NOMO-1 treated with dmso at 0.1 percent for 144 hours (cell line): ENCODE data around the gene PSD.

ENCODE experiments used
- DNase-seq: peaks from one replicate; lab custom pipeline; 2025; ENCODE audit not compliant: unreplicated experiment; lab: John Stamatoyannopoulos, UW

PSD gene

DNA sequence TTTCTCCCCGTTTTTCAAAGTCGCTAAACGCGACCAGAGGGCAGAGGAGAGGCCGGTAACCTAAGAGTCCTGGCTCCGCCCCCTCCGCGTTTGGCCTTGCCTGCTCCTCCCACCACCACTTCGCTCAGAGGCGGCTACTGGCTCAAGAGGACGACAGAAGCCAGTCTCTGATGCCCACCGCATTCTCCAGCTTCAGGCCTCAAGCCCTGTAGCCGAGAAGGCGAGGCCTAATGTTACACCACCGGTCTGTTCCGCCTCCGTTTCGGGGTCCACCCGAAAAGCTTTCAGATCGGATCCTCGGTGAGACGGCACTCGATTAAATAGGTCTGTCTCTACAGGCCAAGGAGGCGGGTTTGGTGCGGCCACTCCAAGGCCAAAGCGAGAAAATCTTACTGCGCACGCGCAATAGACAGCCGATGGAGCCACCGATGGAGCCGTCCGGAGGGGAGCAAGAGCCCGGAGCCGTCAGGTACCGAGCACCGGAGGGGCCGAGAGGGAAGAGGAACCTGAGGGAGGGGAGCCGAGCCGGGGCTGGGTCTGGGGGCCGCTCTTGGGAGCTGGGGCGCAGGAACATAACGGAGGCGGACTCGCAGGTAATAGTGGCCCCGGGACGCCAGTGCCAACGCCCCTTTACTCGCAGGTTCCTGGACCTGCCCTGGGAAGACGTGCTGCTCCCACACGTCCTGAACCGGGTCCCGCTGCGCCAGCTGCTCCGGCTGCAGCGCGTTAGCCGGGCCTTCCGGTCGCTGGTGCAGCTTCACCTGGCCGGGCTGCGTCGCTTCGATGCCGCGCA is 2.3 kb upstream of the PSD start, which contains the start of gene FBXL15:
Gene FBXL15, plus strand, starts transcription at position 123 of the 793 bp plus-strand sequence. Its CDS starts 294 bp downstream, at position 417.
- DNase-seq: peak; percentile 94

DNA sequence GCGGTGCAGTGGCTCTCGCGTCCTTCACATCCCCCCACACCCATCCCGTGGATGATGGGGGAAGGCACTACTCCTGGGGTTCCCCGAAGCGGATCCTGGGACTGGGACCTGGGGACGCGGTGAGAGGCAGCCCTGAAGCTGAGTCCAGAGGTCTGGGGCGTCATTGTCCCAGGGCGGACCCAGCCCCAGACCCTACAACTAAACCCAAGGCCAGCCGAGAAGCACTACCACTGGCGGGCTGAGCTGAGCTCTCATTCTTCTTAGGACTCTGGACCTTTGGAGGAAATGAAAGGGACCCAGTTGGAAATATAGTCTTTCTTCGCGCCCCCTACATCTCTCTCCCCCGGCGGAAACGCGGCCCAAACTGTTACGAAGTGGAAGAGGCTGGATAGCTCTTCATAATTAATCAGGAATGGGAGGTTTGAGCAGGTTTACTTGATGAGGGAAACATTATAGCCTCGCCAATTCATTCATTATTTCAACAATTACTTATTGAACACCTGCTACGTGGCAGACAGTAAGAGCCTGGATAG is 1.7 kb upstream of the PSD start:
- no peak for DNase-seq

GRCh38 chr10:102419269-102420180 is 940 bp upstream of the PSD start:
- no peak for DNase-seq

DNA sequence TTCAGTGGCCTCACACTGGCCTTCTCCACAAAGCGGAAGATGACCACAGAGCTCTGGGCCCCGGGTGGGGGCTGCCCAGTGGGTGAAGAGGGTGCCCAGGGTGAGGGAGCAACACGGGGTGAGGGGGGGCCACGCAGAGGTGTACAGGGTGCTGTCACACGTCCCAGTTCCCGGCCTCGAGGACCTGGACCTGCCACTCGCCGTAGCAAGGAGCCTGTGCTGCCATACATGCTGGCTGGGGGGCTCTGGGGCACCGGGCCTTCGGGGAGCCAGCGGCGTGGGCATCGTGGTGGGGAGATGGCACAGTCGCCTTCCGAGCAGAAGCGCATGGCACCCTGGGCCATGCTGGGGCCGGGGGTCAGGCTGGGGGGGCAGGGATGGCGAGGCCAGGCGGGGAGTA is 1.9 kb downstream of the PSD start:
- no peak for DNase-seq

GRCh38 chr10:102416283-102416682 is 2.3 kb downstream of the PSD start:
- no peak for DNase-seq

DNA sequence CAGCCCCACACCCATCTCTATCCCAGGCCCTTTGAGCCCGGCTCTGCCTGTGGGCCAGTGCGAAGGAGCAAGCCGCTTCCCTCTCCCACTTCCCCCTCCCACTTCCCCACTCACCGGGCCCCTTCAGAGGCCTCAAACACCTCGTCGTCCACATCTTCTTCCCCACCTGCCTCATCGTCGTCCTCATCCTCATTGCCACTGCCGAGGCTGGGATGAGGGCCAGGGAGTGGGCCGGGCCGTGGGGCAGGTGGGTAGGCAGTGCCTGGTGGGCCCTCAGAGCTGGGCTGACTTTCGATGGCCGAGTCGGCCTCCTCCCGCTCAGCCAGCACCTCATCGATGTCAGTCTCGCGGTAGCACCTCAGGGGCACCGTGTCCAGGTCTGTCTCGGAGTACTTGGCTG is 3.8 kb downstream of the PSD start:
- DNase-seq: no peak

- DNase-seq: no peak
Observed at GRCh38 chr10:102413806-102414561, 4.6 kb downstream of the PSD start.

- DNase-seq: no peak
Observed at GRCh38 chr10:102413053-102413705, 5.4 kb downstream of the PSD start.

GRCh38 chr10:102412293-102412692 is 6.3 kb downstream of the PSD start:
- no peak for DNase-seq

- DNase-seq: no peak
Observed at GRCh38 chr10:102411341-102412255, 7.0 kb downstream of the PSD start.

- DNase-seq: no peak
Observed at GRCh38 chr10:102410429-102411073, 8.0 kb downstream of the PSD start.

DNA sequence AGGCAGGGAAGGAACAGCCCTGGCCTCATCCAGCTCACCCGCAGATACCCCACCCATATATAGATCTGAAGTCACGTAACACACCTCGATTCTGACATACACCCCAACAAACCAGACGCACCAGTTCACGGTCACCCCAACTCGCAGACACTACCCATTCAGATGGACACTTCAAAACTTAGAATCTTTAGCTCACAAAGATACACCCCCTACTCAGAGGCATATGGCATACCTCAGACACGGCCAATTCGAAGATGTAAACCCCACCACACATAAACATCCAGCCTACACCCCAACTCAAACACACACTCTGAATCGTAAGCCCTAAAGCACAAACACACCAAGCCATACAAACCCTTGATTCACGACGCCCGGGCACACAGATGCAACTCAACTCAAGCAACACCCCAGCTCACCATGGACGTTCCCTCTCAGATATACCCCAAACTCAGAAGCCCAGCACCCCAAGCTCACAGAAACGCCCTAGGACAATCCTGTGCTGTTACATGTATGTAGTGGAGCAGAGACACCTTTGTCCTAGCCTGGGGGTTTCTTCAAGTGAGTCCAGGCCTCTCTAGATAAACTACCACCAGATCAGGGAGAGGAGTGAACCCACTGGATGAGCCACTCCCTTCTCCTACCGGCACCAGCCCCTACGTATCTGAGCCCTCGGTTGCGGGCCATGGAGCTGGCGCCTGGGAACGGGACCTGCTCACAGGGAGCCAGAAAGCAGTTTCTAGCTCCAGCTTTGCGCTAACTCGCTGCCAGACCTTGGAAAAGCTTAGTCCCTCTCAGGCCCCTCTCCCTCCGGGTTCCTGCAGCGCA is 8.8 kb downstream of the PSD start:
- DNase-seq: no peak

DNA sequence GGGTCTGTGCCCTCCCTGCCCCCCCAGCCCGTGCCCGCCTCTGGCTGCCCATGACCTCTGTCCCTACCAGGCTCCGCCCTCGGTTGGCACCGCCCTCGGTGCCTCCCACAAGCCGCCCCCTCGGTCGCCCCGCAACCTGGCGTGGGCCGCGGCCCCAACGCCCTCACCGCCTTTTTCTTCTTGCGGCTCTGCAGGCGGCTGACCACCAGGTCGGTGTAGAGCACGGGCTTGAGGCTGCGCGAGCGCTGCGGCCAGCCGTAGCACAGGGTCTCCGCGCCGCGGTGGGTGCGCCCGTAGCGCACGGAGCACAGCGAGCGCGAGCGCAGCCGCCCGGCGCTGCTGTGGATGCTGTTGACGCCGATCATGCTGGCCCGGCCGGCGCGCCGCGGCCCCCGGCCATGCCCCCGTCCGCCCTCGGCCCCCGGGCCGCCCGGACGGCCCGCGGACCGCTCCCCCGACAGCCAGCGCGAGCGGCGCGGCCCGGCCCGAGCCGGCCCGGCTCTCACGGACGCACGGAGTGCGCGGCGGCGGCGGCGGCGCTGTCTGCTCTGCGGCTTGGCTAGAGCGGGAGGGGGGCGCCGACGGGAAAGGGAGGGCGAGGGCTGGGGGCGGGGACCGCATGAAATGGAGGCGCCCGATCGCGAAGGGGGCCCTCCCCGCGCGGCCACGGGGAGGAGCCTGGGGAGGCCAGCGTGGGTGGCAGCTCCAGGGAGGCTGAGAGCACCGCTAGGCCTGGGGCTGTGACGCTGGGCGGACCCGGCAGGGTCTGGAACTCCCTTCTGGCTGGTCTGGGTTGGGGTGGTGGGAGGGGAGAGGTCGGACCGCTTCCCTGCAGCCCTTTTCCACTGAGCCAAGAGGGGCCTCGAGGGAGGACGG is 9.6 kb downstream of the PSD start:
- no peak for DNase-seq

DNA sequence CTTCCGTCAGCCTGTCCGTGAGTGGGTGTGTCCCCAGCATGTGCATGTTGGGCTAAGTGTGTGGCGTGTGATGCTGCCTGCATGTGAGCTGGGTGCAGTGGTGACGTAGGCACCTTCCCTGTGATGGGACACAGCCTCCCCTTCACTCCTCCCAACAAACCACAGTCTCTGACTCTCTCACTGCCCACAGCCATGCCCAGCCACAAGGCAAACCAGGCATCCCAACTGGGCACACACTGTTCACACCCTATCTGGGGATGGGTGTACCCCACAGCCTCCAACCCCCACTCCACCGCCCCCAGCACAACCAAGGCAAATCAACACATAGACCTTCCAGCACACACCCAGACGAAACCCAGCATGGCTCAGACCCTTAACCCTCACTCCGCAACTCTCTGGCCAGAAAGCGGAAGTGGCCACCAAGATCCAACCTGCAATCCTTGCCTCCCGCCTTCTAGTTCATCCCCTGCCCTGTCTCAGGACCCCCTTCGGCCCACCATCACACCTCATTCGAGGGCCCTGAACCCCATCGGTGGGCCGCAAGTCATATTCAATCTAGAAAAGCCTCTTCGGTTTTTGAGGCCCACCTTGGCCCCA is 10.4 kb downstream of the PSD start:
- DNase-seq: no peak

DNA sequence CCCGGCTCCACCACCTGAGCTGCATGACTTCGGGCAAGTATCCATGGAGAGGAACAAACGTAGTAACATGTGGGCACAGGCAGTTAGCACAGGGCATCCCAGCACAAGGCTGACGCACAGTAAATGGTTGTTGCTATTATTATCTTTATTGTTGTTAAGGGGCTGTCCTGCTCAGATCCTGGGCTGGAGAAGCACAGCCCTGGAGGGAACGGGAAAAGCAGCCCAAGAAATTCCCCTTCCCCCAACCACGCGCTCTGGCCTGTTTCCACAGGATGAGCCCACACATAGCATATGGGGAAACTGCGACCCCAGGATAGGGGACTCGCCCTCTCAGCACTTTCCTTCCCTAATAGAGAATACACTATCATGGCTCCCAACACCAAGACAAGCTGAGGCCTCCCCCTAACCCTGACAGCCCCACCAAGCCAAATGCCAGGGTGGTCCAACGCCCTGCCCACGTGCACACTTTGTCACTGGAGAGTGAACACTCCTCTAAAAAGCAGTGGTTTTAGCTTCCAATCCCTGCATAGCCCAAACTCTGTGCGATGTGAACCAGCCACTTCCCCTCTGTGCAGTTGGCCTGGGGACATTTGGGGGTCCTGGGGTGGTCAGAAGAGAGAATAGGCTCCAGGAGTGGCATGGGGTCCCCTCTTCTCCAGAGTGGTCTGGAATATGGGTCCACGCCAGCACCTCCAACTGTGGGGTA is 11.0 kb downstream of the PSD start:
- DNase-seq: no peak

DNA sequence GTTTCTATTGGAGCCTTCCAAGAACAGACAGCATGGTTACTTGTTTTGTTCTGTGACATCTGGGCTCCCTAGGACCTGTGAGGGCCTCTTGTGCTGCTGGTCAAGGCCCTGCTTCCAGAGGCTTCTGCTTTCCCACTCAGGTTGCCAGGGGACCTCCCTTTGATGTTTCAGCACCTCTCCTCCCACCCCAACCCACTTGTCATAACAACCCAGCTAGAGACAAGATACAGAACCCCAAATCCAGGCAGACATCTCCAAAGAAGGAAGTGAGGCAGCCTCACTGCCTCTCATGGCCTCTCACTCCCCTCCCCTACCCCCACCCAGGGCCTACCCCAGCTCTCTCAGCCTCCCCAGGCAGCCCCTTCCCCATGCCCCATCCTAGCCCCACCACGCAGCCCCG is 11.8 kb downstream of the PSD start:
- no peak for DNase-seq
